Breast epithelium (tissue), 3 donors: ENCODE measurements around the gene BMS1.

Source experiments
- CTCF ChIP-seq, 3 donors: fragments of 450-650 bp; IDR thresholded peaks; one replicate each; pipeline ENCODE4 v1.5.1; 2016 to 2017; ENCODE audit warnings: antibody characterized with exemption in 3 of 3, mild to moderate bottlenecking in 3 of 3, moderate library complexity in 3 of 3
- POLR2A ChIP-seq: fragments of 450-650 bp; IDR thresholded peaks from one replicate; pipeline ENCODE4 v1.6.1; 2016; ENCODE audit warnings: antibody characterized with exemption, mild to moderate bottlenecking, moderate library complexity

- TF ChIP-seq POLR2A (no peak), CTCF (IDR thresholded peaks at IDR 0.05) (no peak)
Observed at GRCh38 chr10:42876476-42876875, 93.9 kb downstream of the BMS1 start.
